PC-3 (cell line): Measurements from ENCODE around the gene NACC2.

ENCODE experiments used
- EZH2 ChIP-seq: fragments of 300-600 bp; sonication (generic); IDR thresholded peaks from one replicate; pipeline ENCODE4 v1.6.1; 2017; ENCODE audit warnings: antibody characterized with exemption, mild to moderate bottlenecking, low read length; ENCODE audit not compliant: unreplicated experiment
- EZH2phosphoT487 ChIP-seq: fragments of 300-600 bp; sonication (generic); IDR thresholded peaks from 2 replicates; pipeline ENCODE4 v1.6.1; 2018; ENCODE audit warnings: mild to moderate bottlenecking, antibody characterized with exemption, low read length, borderline replicate concordance
- TF ChIP-seq, protein P1 (sequence below): fragments of 300-600 bp; sonication (generic); conservative IDR thresholded peaks from 2 replicates; pipeline ENCODE4 v1.5.1; 2017; ENCODE audit warnings: antibody characterized with exemption, low read depth, mild to moderate bottlenecking, low read length

DNA sequence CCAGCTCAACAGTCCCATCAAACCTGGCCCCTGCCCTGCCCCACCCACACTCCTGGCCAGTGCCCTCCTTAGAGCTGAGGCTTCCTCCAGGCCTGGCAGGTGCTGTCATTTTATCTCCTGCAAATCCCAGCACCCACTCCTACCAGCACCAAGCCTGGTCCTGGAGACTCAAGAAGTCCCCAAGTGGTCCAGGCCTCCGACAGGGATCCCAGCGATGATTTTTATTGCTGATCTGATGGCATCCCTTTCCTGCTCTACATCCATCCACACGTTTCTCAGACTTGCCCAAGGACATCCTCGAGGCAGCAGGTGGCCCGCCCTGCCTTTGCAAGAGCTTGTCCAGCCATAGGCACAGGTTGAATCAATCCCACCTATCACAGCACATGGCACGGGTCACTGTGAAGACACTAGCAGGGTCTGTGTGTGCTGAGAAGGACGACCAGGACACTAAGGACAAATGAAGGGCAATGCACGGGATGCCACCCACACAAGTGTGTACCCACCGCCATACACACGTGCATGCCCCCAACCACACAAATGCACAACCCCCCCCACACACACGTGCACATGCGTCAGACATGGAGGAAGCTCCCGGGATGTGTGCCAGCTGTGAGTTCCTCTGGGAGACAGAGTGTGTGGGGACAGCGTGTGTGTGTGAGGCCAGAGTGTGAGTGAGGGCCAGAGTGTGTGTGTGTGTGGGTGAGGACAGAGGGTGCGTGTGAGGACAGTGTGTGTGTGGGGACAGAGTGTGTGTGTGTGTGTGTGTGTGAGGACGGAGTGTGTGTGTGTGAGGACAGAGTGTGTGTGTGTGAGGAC lies 71.5 kb downstream of the NACC2 start:
- TF ChIP-seq, protein P1, sequence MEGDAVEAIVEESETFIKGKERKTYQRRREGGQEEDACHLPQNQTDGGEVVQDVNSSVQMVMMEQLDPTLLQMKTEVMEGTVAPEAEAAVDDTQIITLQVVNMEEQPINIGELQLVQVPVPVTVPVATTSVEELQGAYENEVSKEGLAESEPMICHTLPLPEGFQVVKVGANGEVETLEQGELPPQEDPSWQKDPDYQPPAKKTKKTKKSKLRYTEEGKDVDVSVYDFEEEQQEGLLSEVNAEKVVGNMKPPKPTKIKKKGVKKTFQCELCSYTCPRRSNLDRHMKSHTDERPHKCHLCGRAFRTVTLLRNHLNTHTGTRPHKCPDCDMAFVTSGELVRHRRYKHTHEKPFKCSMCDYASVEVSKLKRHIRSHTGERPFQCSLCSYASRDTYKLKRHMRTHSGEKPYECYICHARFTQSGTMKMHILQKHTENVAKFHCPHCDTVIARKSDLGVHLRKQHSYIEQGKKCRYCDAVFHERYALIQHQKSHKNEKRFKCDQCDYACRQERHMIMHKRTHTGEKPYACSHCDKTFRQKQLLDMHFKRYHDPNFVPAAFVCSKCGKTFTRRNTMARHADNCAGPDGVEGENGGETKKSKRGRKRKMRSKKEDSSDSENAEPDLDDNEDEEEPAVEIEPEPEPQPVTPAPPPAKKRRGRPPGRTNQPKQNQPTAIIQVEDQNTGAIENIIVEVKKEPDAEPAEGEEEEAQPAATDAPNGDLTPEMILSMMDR = no peak
- TF ChIP-seq EZH2 (no peak), EZH2phosphoT487 (no peak)
